AG04450 (cell line): ENCODE measurements around the gene GIPR. TPM values are rescaled to one million over a fixed set of nuclear protein-coding genes. Genes with fewer than 3 reads are reported as not detected.

ENCODE experiments used
- CTCF ChIA-PET: fragments of 300-600, 350-600 bp; formaldehyde crosslinking; extraction: SDS; loops from one replicate; lab custom pipeline; 2022; ENCODE audit warnings: antibody characterized with exemption, inconsistent platforms; lab: Charles Lee
- POLR2A ChIA-PET: fragments of 350-600 bp; formaldehyde crosslinking; extraction: SDS; loops from one replicate; lab custom pipeline; 2021; ENCODE audit warnings: antibody characterized with exemption, inconsistent platforms; lab: Yijun Ruan, JAX
- DNase-seq: peaks from one replicate; pipeline ENCODE4 v3.0.0-alpha.2; 2011; ENCODE audit warnings: low read depth, low spot score
- H3K27ac ChIP-seq: one replicate; pipeline ENCODE4 v1.5.1; 2012; ENCODE audit warnings: low read depth, low read length, control low read depth
- H3K27me3 ChIP-seq: one replicate; pipeline ENCODE4 v1.6.0; 2012; ENCODE audit warnings: low read length; ENCODE audit not compliant: control insufficient read depth, insufficient read depth
- H3K4me3 ChIP-seq: 2 replicates; pipeline ENCODE4 v1.5.1; 2011; ENCODE audit warnings: mild to moderate bottlenecking, low read depth, low read length, control low read depth
- H3K9me3 ChIP-seq: 2 replicates; pipeline ENCODE4 v1.5.1; 2012; ENCODE audit warnings: low read length; ENCODE audit not compliant: control insufficient read depth, insufficient read depth
- polyA plus RNA-seq: library from polyadenylated mRNA; depleted of rRNA; stranded (reverse); fragments of >200 nt; gene quantifications from 2 replicates; pipeline ENCODE4 v1.2.3, GENCODE V29; 2011
- TF ChIP-seq, protein P1 (sequence below): IDR thresholded peaks from 2 replicates; pipeline ENCODE4 v1.5.1; 2011; ENCODE audit warnings: low read depth, low read length, control low read depth, inconsistent platforms

Gene GIPR
- polyA plus RNA-seq, 1 experiment: 0.61 TPM

DNA sequence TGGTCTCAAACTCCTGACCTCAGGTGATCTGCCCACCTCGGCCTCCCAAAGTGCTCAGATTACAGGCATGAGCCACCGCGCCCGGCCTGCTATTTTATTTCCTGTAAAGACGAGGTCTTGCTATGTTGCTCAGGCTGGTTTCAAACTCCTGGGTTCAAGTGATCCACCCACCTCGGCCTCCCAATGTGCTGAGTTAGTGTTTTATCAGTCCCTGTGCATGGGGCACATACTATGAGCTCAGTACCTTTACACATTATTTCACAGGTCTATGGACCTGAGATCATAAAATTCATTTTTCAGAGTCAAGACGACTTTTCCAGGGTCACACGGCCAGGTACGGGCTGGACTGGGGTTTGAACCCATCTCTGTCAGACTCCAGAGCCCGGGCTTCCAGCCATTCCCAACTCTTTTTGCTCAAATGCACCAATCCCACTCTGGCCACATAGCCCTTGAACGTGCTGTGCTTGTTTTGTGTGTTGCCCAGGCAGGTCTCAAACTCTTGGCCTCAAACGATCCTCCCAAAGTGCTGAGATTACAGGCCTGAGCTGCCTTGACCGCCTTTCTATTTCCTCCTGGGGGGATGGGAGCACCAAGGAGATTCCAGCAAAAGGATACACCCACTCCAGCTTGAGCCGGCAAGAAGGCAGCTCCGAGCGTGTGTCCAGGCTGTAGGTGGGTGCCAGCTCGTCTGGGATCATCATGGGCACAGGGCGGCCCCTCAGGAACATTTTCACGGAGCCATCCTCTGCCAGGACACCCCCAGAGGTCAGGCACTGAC, 29.9 kb upstream of the GIPR start:
- POLR2A ChIA-PET: interaction anchor here (0.6 kb wide), 2 partner anchors 7 to 11 kb away, joined by 4 to 5 read pairs; no protein-coding TSS in a partner anchor
- Histone ChIP-seq H3K27me3 (no peaks in the 10 kb centered on the region), H3K4me3 (peak overlapping the region; percentile 79), H3K9me3 (no peaks in the 10 kb centered on the region; the same call in 1 of the 2 replicates), H3K27ac (peak overlapping the region; percentile 11)
- DNase-seq: no peak
- CTCF ChIA-PET: interaction anchor here (0.6 to 1.1 kb wide), 3 partner anchors 31 to 198 kb away, joined by 3 read pairs; no protein-coding TSS in a partner anchor
- TF ChIP-seq, protein P1, sequence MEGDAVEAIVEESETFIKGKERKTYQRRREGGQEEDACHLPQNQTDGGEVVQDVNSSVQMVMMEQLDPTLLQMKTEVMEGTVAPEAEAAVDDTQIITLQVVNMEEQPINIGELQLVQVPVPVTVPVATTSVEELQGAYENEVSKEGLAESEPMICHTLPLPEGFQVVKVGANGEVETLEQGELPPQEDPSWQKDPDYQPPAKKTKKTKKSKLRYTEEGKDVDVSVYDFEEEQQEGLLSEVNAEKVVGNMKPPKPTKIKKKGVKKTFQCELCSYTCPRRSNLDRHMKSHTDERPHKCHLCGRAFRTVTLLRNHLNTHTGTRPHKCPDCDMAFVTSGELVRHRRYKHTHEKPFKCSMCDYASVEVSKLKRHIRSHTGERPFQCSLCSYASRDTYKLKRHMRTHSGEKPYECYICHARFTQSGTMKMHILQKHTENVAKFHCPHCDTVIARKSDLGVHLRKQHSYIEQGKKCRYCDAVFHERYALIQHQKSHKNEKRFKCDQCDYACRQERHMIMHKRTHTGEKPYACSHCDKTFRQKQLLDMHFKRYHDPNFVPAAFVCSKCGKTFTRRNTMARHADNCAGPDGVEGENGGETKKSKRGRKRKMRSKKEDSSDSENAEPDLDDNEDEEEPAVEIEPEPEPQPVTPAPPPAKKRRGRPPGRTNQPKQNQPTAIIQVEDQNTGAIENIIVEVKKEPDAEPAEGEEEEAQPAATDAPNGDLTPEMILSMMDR: no peak

DNA sequence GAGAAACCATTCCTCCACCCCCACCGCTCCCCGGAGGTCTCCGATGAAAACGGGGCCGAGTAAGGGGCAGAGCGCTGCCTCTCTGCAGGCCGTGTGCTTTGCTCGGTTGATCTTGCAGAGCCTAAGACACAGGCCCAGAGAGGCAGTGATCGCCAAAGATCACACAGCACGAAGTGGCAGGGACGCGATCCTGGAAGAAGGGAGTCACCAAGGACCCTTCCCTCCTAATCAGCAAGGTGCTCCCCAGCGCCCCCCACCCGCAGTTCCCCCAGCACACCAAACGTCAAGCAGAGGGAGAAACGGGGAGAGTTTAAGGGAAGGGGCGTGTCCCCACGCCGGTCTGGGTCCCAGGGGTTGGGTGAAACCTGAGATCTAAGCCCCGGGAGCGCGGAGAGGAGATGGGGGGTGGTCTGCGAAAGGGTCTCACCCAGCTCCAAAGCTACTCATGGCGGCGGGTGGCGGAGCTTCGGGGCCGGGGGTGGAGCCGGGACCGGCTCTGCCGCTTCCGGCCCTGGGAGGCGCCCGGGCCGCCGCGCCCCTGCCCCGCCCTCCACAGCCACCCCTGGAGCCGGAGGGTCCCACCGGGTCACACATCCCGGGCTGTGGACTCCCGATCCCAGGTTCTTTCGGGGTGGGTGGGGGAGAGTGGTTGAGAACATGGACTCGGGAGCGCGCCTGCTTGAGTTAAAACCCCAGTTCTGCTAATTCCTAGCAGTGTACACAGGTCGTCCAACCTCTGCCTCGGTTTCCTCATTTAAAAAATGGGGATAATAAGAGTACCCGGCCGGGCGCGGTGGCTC, 28.9 kb upstream of the GIPR start, which contains the start of gene EML2:
Gene EML2, minus strand, starts transcription at position 468 of the 800 bp plus-strand sequence. Its CDS starts 21 bp downstream, at position 447.
- DNase-seq: no peak
- Histone ChIP-seq H3K27ac (peak within 1 kb of the TSS; percentile 11), H3K27me3 (no peaks in the 10 kb centered on the region), H3K4me3 (peak within 1 kb of the TSS; percentile 79), H3K9me3 (no peaks in the 10 kb centered on the region; the same call in 1 of the 2 replicates)
- ChIA-PET POLR2A (interaction anchor here (0.6 to 0.8 kb wide), 2 partner anchors 8 to 12 kb away, joined by 5 to 7 read pairs; no protein-coding TSS in a partner anchor), CTCF (no interaction called here)
- TF ChIP-seq, protein P1: peak; percentile 34; the same call in 1 of the 2 replicates

DNA sequence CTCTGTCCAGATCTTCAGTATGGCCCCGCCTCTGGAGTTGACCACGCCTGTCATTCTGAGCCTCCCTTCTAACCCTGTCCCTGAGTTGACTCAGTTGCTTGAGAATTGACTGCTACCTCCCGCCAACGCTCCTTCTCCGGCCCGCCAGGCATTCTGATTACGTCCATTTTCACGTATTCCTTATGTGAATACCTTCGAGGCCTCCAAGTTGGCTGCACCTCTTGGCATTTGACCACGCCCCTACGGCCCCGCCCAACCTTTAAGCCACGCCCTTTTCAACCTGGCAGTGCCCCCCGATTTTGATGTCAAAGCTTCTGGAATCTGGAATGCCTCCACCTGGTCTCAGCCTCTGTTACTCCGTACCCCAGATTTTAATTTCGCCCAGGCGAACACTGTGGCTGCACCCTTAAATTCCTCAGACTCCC, 27.2 kb upstream of the GIPR start:
- CTCF ChIA-PET: interaction anchor here (2.0 to 3.3 kb wide), 4 partner anchors 27 to 155 kb away, joined by 6 to 25 read pairs (median 14); no protein-coding TSS in a partner anchor
- DNase-seq: no peak
- Histone ChIP-seq H3K27ac (peak overlapping the region; percentile 31), H3K27me3 (no peaks in the 10 kb centered on the region), H3K9me3 (no peaks in the 10 kb centered on the region; the same call in 1 of the 2 replicates), H3K4me3 (no peak overlapping the region)
- TF ChIP-seq, protein P1: no peak
- POLR2A ChIA-PET: interaction anchor here (0.6 to 1.6 kb wide), 4 partner anchors 9 to 111 kb away, joined by 3 to 11 read pairs (median 3); partner anchors contain the start of gene OPA3

DNA sequence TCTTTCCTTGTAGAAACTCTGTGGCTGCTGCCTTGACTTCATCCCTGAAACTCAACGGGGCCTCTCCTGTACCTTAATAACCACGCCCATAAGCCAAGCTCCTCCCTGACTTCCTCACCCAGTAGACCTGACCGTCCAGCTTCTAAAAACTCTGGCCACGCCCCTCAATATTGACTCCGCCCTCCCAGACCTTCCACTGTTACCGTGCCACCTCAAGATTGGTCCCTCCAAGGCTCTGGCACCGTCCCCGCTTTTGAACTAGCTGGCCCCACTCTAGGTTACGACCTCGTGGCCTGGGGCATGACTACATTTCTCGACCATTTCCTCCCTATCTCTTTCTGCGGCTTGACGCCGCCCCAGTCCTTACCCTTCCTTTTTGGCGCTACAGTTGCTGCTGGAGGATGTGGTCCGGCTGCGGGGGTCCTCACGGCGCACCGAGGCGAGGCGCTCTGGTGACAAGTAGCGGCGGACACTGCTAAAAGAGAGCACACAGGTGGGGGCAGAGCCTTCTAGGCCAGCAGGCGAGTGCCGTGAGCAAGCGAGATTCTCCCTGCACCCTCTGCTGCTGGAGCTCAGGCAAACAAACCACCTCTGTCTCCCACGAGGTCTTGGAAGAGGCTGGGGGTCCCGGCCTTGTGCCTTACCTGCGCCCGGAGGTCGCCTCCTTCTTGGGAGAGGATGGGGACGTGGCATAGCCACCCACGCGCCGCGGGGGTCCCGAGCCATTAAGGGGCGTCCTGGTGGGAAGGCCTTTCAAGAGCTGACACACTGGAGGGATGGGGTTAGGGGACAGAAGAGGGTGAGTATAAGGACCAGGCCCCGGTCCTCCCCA, 26.5 kb upstream of the GIPR start:
- ChIA-PET POLR2A (interaction anchor here (0.5 to 1.8 kb wide), 10 partner anchors 9 to 813 kb away, joined by 3 to 11 read pairs (median 3); partner anchors contain the start of gene OPA3), CTCF (interaction anchor here (0.7 to 3.3 kb wide), 17 partner anchors 8 to 183 kb away, joined by 3 to 25 read pairs (median 5); partner anchors contain the start of gene SIX5)
- H3K27ac ChIP-seq: peak overlapping the region; percentile 68
- no peaks in the 10 kb centered on the region; the same call in 1 of the 2 replicates for H3K9me3 ChIP-seq
- no peaks in the 10 kb centered on the region for H3K27me3 ChIP-seq
- TF ChIP-seq, protein P1: 0 out of 2 replicates have a peak, but pooled peaks have one; percentile 10
- H3K4me3 ChIP-seq: peak overlapping the region; percentile 36
- DNase-seq: no peak
